IMR-90 (cell line): ENCODE measurements around the gene MAP3K5. TPM values are rescaled to one million over a fixed set of nuclear protein-coding genes. Genes with fewer than 3 reads are reported as not detected.

Experiments used
- ATAC-seq: fragments of 200-7000 bp; cut with Tn5 transposase; 2 replicates; pipeline ENCODE4 v1.9.1; 2020; ENCODE audit warnings: low read depth, mild to moderate bottlenecking, moderate library complexity
- BruUV-seq: library from RNA; stranded (reverse); fragments of 400-500 nt; replicated peaks from 2 replicates; lab custom pipeline; 2021; lab: Mats Ljungman, UMichigan
- CTCF ChIA-PET: fragments of 300-600 bp; formaldehyde crosslinking; extraction: SDS; loops from one replicate; lab custom pipeline; 2021; ENCODE audit warnings: antibody characterized with exemption; lab: Yijun Ruan, JAX
- POLR2A ChIA-PET: fragments of 300-600 bp; sonication (Branson Sonifier 250); formaldehyde crosslinking; loops from one replicate; lab custom pipeline; 2022; ENCODE audit warnings: antibody characterized with exemption; ENCODE audit not compliant: unreplicated experiment; lab: Charles Lee
- DNase-seq: peaks from one replicate; pipeline ENCODE4 v3.0.0; 2013
- H2AFZ ChIP-seq: replicated peaks from 2 replicates; pipeline ENCODE3; 2013; ENCODE audit warnings: low read length, mild to moderate bottlenecking; ENCODE audit not compliant: poor library complexity
- H2AK5ac ChIP-seq: 2 replicates; pipeline ENCODE4 v1.6.1; 2013; ENCODE audit warnings: low read depth, low read length, inconsistent platforms
- H2AK9ac ChIP-seq: replicated peaks from 2 replicates; pipeline ENCODE3; 2013; ENCODE audit warnings: mild to moderate bottlenecking, low read depth, low read length, moderate library complexity; ENCODE audit not compliant: poor library complexity
- H2BK120ac ChIP-seq: 2 replicates; pipeline ENCODE4 v1.6.1; 2013; ENCODE audit warnings: low read depth, low read length, inconsistent platforms
- H2BK15ac ChIP-seq: 3 replicates; pipeline ENCODE4 v1.6.1; 2013; ENCODE audit warnings: low read depth, low read length, inconsistent platforms
- H2BK20ac ChIP-seq: 2 replicates; pipeline ENCODE4 v1.6.1; 2013; ENCODE audit warnings: low read depth, mild to moderate bottlenecking, inconsistent platforms, low read length, moderate library complexity
- H2BK5ac ChIP-seq: 2 replicates; pipeline ENCODE4 v1.6.1; 2013; ENCODE audit warnings: mild to moderate bottlenecking, low read depth, low read length, inconsistent platforms; ENCODE audit not compliant: poor library complexity, severe bottlenecking
- H3K14ac ChIP-seq: replicated peaks from 2 replicates; pipeline ENCODE4 v1.6.1; 2013; ENCODE audit warnings: low read depth, low read length, inconsistent platforms
- H3K18ac ChIP-seq: 2 replicates; pipeline ENCODE4 v1.6.1; 2013; ENCODE audit warnings: low read depth, low read length, control low read depth
- H3K23ac ChIP-seq: 2 replicates; pipeline ENCODE4 v1.6.1; 2013; ENCODE audit warnings: low read depth, low read length, inconsistent platforms
- H3K27ac ChIP-seq: 2 replicates; pipeline ENCODE4 v1.5.1; 2013; ENCODE audit warnings: mild to moderate bottlenecking, control low read depth, low read length; ENCODE audit not compliant: insufficient read depth
- H3K27me3 ChIP-seq: 2 replicates; pipeline ENCODE4 v1.6.1; 2013; ENCODE audit warnings: low read length; ENCODE audit not compliant: control insufficient read depth, insufficient read depth
- H3K36me3 ChIP-seq: 2 replicates; pipeline ENCODE4 v1.6.1; 2013; ENCODE audit warnings: low read length, mixed read lengths; ENCODE audit not compliant: control insufficient read depth, insufficient read depth
- H3K4ac ChIP-seq: 2 replicates; pipeline ENCODE4 v1.6.1; 2013; ENCODE audit warnings: low read depth, low read length, inconsistent platforms
- H3K4me1 ChIP-seq: 2 replicates; pipeline ENCODE4 v1.6.1; 2013; ENCODE audit warnings: low read length, mixed read lengths; ENCODE audit not compliant: control insufficient read depth, insufficient read depth
- H3K4me2 ChIP-seq: 2 replicates; pipeline ENCODE4 v1.6.1; 2013; ENCODE audit warnings: low read depth, mild to moderate bottlenecking, control low read depth, low read length, moderate library complexity
- H3K4me3 ChIP-seq: 2 replicates; pipeline ENCODE4 v1.5.1; 2013; ENCODE audit warnings: low read depth, mild to moderate bottlenecking, control low read depth, low read length, moderate library complexity; ENCODE audit not compliant: insufficient read depth
- H3K56ac ChIP-seq: 2 replicates; pipeline ENCODE4 v1.6.1; 2013; ENCODE audit warnings: low read length, inconsistent platforms; ENCODE audit not compliant: insufficient read depth; ENCODE audit errors: extremely low read depth
- H3K79me1 ChIP-seq, 2 experiments: 2 replicates each; pipeline ENCODE4 v1.6.1; 2013; ENCODE audit warnings: low read length in 2 of 2, inconsistent platforms in 1 of 2, low read depth in 1 of 2
- H3K9ac ChIP-seq: 2 replicates; pipeline ENCODE4 v1.6.1; 2013; ENCODE audit warnings: low read depth, low read length, control low read depth
- H3K9me1 ChIP-seq: 2 replicates; pipeline ENCODE4 v1.6.1; 2013; ENCODE audit warnings: low read length, inconsistent platforms; ENCODE audit not compliant: insufficient read depth
- H3K9me3 ChIP-seq: 2 replicates; pipeline ENCODE4 v1.6.1; 2013; ENCODE audit warnings: low read length; ENCODE audit not compliant: control insufficient read depth, insufficient read depth
- H4K20me1 ChIP-seq: 2 replicates; pipeline ENCODE4 v1.6.1; 2013; ENCODE audit warnings: low read length, inconsistent platforms; ENCODE audit not compliant: insufficient read depth
- H4K5ac ChIP-seq: 2 replicates; pipeline ENCODE4 v1.6.1; 2013; ENCODE audit warnings: mild to moderate bottlenecking, low read depth, low read length, control low read depth
- H4K8ac ChIP-seq, 2 experiments: 2 replicates each; pipeline ENCODE4 v1.6.1; 2013; ENCODE audit warnings: low read depth in 2 of 2, low read length in 2 of 2, control low read depth in 1 of 2, inconsistent platforms in 1 of 2
- H4K91ac ChIP-seq: 2 replicates; pipeline ENCODE4 v1.6.1; 2013; ENCODE audit warnings: low read depth, low read length, inconsistent platforms; ENCODE audit not compliant: insufficient read depth
- POLR2A ChIP-seq: IDR thresholded peaks from 2 replicates; pipeline ENCODE4 v1.6.1; 2012; ENCODE audit warnings: mild to moderate bottlenecking, low read depth, low read length
- RAD21 ChIP-seq: IDR thresholded peaks from 2 replicates; pipeline ENCODE4 v1.6.1; 2012; ENCODE audit warnings: low read length, improper control_type of control experiment
- WGBS, 2 experiments: methylation state at CpG; one replicate each; pipeline versions ENCODE4 v1.1.5 to v1.1.7; 2013; ENCODE audit warnings: missing lambda C conversion rate in 2 of 2; ENCODE audit not compliant: insufficient read length in 1 of 2; ENCODE audit errors: extremely low coverage in 2 of 2; 5-methylcytosine and 5-hydroxymethylcytosine counted together
- dilution Hi-C: fragments of 300-500 bp; cut with HindIII; formaldehyde crosslinking; loops from one replicate; pipeline ENCODE4 v1.14.3; 2018; ENCODE audit warnings: low sequenced_read_pairs; ENCODE audit not compliant: unreplicated experiment
- in situ Hi-C: fragments of 300-500 bp; cut with MboI; formaldehyde crosslinking; loops from 3 replicates; pipeline ENCODE4 v1.14.3; 2019; ENCODE audit warnings: low sequenced_read_pairs, inconsistent platforms, mixed read lengths
- intact Hi-C: fragments of 100-400 bp; cut with micrococcal nuclease; formaldehyde crosslinking; loops from 2 replicates; pipeline ENCODE4 v1.10.0; 2022
- polyA plus RNA-seq, 3 experiments: library from polyadenylated mRNA; depleted of rRNA; stranded (reverse); fragments of >200 nt; gene quantifications; 2 replicates each; pipeline ENCODE4 v1.2.3, GENCODE V29; 2012; ENCODE audit warnings: low replicate concordance in 1 of 3
- total RNA-seq: library from RNA; depleted of rRNA; stranded (reverse); fragments of >200 nt; gene quantifications from 2 replicates; pipeline ENCODE4 v1.2.3, GENCODE V29; 2012
- TF ChIP-seq, protein P1 (sequence below): fragments of 150-350 bp; IDR thresholded peaks from 2 replicates; pipeline ENCODE4 v1.6.1; 2017; ENCODE audit warnings: mild to moderate bottlenecking, antibody characterized with exemption, low read length, low read depth

MAP3K5 gene
- total and polyA plus RNA-seq, 2 of the 4 experiments (the other 2 are of a cell fraction) = 5.4 to 17.6 TPM

- WGBS, 2 experiments = no CpG with 5 or more reads among the region's 2 CpGs
- peaks cover 35 to 69% of the 10 kb centered on the region in 2 experiments for H3K79me1 ChIP-seq
- no peak overlapping the region for H3K4me2 ChIP-seq
- no peak overlapping the region for H3K9ac ChIP-seq
- TF ChIP-seq POLR2A (no peak), RAD21 (no peak)
- TF ChIP-seq, protein P1, sequence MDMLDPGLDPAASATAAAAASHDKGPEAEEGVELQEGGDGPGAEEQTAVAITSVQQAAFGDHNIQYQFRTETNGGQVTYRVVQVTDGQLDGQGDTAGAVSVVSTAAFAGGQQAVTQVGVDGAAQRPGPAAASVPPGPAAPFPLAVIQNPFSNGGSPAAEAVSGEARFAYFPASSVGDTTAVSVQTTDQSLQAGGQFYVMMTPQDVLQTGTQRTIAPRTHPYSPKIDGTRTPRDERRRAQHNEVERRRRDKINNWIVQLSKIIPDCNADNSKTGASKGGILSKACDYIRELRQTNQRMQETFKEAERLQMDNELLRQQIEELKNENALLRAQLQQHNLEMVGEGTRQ = no peak
- dilution Hi-C loops (no loop called here), in situ Hi-C loops (no loop called here), intact Hi-C loops (loop anchor here (2.0 kb wide), 1 partner anchor 47 kb away; no protein-coding TSS in a partner anchor)
- H3K23ac ChIP-seq = no peak overlapping the region
- H3K27ac ChIP-seq = no peak overlapping the region
- no peak overlapping the region for H3K4me3 ChIP-seq
- no peak overlapping the region for H2AK9ac ChIP-seq
- H3K56ac ChIP-seq = no peak overlapping the region
- H3K9me1 ChIP-seq = no peaks in the 10 kb centered on the region
- peaks cover 9% of the 10 kb centered on the region for H3K4me1 ChIP-seq
- H3K18ac ChIP-seq = no peak overlapping the region
- no peak overlapping the region for H2AK5ac ChIP-seq
- no peak overlapping the region for H4K8ac ChIP-seq
- no peak overlapping the region for H2BK15ac ChIP-seq
- BruUV-seq = no TSS peak
- no peak overlapping the region for H4K5ac ChIP-seq
- no peaks in the 10 kb centered on the region for H3K9me3 ChIP-seq
- no peak overlapping the region for H3K14ac ChIP-seq
- no peak for ATAC-seq
- H3K4ac ChIP-seq = no peak overlapping the region
- no peak overlapping the region for H4K91ac ChIP-seq
- DNase-seq = no peak
- ChIA-PET POLR2A (no interaction called here), CTCF (interaction anchor here (1.0 kb wide), 1 partner anchor 19 kb away, joined by 3 read pairs; no protein-coding TSS in a partner anchor)
- H2BK20ac ChIP-seq = no peak overlapping the region
- H2AFZ ChIP-seq = no peak overlapping the region
- H2BK120ac ChIP-seq = no peak overlapping the region
- H3K36me3 ChIP-seq = no peaks in the 10 kb centered on the region
- peaks cover 17% of the 10 kb centered on the region; the same call in 1 of the 2 replicates for H4K20me1 ChIP-seq
- H3K27me3 ChIP-seq = no peaks in the 10 kb centered on the region
- no peak overlapping the region for H2BK5ac ChIP-seq
These were observed 21.0 kb downstream of the MAP3K5 start for GRCh38 chr6:136771306-136771705.
